Measurements from ENCODE around the gene CPNE5.
"Not testable (repeated sequence)": the region's sequence is repeated elsewhere in the genome, so short reads cannot be mapped to it uniquely, and the experiment has no call there.

Gene CPNE5

GRCh38 chr6:36704961-36705577 lies 134.2 kb downstream of the CPNE5 start:
- not testable (repeated sequence) for DNase-seq (ENCODE audit: low spot score)

GRCh38 chr6:36703982-36704381 lies 135.3 kb downstream of the CPNE5 start:
- DNase-seq (ENCODE audit: low spot score), result no peak

GRCh38 chr6:36703081-36703606 lies 136.1 kb downstream of the CPNE5 start:
- no peak for DNase-seq (ENCODE audit: low spot score)

GRCh38 chr6:36702656-36703055 lies 136.6 kb downstream of the CPNE5 start:
- no peak for DNase-seq (ENCODE audit: low spot score)

DNA sequence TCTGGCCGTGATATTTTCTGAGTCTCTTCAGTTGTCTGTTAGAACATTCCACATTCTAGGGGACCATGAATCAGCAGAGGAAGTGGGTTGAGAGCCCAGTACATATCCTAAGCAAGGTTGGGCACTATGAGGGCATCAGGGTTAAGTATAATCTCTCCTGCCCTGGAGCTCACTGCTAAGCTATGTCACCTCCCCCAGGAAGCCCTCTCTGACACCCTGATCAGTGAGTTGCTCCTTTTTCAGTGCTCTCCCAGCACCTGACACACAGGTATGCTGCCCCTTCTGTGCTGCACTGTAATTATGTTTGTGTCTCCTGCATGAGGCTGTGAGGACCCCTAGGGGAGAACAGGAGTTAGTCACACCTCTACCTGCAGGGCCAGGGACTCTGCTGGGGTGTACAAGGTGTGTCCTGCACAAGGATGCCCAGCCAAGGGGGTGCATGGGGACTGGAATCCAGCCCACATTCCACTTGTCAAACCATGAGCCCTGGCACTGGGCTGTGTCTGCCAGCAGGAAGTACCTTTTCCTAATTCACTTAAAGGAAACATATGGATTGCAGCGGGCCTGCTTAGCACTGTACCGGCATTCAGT lies 137.7 kb downstream of the CPNE5 start:
- DNase-seq (ENCODE audit: low spot score), result no peak

DNA sequence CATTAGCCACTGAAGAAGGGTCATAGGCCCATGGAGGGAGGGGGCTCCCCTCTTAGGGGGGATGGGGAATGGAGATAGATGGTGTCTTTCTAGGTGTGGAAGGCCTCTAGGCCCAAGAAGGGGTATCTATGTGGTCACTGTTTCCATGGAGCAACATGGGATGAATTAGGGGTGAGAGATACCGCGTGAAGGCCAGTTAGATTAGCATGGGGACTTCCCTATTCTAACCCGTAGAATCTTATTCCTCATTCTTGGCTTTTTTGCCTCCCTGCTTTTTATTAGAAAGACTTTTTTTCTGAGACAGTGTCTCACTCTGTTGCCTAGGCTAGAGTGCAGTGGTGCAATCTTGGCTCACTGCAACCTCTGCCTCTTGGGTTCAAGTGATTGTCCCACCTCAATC lies 138.4 kb downstream of the CPNE5 start:
- no peak for DNase-seq (ENCODE audit: low spot score)

DNA sequence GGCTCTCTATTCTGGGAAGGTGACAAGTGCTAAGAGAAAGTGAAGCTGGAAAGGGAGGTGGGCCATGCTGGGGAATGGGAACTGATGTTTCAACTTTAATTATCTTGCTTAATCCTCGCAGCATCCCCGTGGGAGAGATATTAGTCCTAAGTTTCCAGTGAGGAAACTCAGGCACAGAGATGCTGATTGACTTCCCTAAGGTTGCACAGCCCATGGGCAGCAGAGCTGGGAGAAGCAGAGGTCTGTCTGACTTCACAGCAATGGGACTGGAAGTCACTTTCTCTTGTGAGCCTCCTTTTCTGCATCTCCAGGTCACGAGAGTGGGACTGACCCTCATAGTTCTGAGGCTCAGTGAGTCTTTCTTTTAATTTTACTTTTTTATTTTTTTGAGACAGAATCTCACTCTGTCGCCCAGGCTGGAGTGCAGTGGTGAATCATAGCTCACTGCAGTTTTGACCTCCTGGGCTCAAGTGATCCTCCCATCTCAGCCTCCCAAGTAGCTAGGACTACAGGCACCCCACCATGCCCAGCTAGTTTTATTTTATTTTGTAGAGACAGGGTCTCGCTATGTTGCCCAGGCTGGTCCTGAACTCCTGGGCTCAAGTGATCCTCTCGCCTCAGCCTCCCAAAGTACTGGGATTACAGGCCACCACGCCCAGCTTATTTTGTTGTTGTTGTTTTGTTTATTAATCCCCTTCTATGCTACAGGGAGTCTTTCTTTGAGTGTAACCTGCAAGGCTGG lies 139.0 kb downstream of the CPNE5 start:
- DNase-seq (ENCODE audit: low spot score), result no peak

DNA sequence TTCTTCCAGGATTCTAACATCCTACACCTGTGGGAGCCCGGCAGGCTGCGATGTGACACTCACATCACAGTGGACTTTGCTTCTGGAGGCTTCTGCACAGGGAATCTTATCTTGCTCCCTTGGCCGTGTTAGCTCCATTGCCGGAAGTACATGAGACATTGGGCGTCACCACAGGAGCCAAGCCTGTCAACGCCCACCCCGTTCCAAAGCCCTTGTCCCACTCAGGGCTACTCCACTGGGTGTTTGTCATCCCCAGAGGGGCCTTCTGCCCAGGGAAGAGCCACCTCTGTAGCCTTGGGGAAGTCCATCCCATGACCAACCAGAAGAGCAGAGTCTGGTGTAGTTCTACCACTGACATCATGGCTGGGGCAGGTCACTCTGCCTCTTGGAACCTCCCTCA lies 139.9 kb downstream of the CPNE5 start:
- DNase-seq (ENCODE audit: low spot score), result no peak

- DNase-seq (ENCODE audit: low spot score), result no peak
Measured at GRCh38 chr6:36698871-36699271, 140.4 kb downstream of the CPNE5 start.

DNA sequence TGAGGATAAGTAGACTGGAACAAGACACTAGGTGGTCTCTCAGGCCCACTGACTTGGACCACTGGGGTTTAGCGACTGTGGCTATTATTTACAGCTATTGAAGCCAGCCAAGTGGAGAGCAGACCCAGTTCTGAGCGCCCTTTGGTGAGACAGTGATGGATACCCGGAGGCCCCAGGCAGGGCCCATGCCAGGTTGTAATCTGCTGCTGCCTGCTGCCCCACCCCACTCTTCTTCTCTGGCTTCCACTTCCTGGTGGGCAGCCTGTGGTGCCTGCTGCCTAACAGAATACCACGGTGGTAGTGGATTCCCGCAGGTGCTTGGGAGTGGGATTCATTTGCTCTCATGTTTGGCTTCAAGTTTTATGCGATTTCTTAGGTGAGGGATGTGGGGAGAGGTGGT lies 141.0 kb downstream of the CPNE5 start:
- no peak for DNase-seq (ENCODE audit: low spot score)

DNA sequence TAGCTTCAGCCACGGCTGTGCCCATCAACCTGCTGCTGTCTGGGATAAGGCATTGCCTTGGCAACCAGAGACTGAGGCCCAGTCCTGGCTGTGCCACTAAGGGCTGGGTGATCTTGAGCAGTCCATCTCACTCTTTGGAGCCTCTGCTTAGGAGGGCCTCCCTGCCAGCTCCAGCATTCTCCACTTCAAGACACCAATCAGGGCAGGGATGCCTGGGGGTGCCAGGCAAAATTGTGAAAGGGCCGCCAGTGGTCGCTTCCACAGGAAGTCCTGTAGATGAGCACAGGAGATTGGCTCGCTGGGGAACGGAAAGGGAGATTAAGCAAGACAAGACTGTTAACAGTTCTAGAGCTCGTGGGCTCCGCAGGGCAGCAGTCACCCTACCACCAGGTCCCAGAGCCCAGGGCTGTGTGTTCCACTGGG lies 141.8 kb downstream of the CPNE5 start, which contains the start of gene RAB44:
Gene RAB44, plus strand, starts transcription at position 346 of the 423 bp plus-strand sequence. CDS start 6,410 bp downstream, outside the sequence.
- DNase-seq (ENCODE audit: low spot score), result no peak

- DNase-seq (ENCODE audit: low spot score), result no peak
Measured at GRCh38 chr6:36695414-36695813, 143.8 kb downstream of the CPNE5 start.

DNA sequence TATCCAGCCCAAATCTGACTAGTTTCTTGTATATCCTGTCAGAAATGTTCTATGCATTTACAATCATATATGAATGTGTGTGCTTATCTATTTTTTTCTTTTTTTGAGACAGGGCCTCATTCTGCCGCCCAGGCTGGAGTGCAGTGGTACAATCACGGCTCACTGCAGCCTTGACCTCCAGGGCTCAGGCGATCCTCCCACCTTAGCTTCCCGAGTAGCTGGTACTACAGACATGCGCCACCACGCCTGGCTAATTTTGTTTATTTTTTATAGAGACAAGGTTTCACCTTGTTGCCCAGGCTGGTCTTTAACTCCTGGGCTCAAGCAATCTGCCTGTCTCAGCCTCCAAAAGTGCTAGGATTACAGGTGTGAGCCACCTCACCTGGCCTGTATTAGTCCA lies 144.6 kb downstream of the CPNE5 start:
- DNase-seq (ENCODE audit: low spot score), result no peak

GRCh38 chr6:36692861-36693702 lies 146.2 kb downstream of the CPNE5 start:
- DNase-seq (ENCODE audit: low spot score), result no peak

- no peak for DNase-seq (ENCODE audit: low spot score)
Measured at GRCh38 chr6:36692220-36692619, 147.0 kb downstream of the CPNE5 start.

DNA sequence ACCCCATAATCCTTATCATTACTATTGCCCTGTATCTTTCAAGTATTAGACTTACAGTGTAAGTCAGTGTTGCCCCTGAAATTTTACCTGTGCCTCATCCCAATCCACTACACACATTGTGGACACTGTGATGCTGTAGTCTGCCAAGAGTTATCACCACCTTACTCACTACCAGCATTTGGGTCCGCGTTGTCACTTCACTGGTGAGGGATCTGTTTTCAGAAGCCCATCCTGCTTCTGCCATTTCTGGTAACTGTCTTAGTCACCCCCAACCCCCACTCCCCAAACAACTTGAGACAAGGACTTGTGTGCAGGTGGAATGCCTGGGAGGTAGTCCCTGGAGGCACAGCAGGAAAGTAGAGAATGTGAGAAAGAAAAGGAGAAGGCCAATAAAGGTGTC lies 147.6 kb downstream of the CPNE5 start:
- DNase-seq (ENCODE audit: low spot score), result no peak

GRCh38 chr6:36691011-36691410 lies 148.2 kb downstream of the CPNE5 start:
- no peak for DNase-seq (ENCODE audit: low spot score)

Data from SK-N-DZ (cell line).